Subcutaneous adipose tissue (tissue), 4 donors: ENCODE measurements around the gene DPP7. TPM values are rescaled to one million over a fixed set of nuclear protein-coding genes. Genes with fewer than 3 reads are reported as not detected.

ENCODE experiments used
- total RNA-seq, 4 donors: library from RNA; depleted of rRNA; stranded (reverse); fragments of >200 nt; gene quantifications; one replicate each; pipeline ENCODE4 v1.1.0, GENCODE V29; 2016
- TF ChIP-seq, protein P1 (sequence below): fragments of 450-650 bp; IDR thresholded peaks from one replicate; pipeline ENCODE4 v1.5.1; 2016; ENCODE audit warnings: low read depth, mild to moderate bottlenecking, control low read depth, antibody characterized with exemption, moderate library complexity

Gene DPP7
- total RNA-seq, 4 donors from 2014 or later, result 57.4 to 135 (median 117) TPM

DNA sequence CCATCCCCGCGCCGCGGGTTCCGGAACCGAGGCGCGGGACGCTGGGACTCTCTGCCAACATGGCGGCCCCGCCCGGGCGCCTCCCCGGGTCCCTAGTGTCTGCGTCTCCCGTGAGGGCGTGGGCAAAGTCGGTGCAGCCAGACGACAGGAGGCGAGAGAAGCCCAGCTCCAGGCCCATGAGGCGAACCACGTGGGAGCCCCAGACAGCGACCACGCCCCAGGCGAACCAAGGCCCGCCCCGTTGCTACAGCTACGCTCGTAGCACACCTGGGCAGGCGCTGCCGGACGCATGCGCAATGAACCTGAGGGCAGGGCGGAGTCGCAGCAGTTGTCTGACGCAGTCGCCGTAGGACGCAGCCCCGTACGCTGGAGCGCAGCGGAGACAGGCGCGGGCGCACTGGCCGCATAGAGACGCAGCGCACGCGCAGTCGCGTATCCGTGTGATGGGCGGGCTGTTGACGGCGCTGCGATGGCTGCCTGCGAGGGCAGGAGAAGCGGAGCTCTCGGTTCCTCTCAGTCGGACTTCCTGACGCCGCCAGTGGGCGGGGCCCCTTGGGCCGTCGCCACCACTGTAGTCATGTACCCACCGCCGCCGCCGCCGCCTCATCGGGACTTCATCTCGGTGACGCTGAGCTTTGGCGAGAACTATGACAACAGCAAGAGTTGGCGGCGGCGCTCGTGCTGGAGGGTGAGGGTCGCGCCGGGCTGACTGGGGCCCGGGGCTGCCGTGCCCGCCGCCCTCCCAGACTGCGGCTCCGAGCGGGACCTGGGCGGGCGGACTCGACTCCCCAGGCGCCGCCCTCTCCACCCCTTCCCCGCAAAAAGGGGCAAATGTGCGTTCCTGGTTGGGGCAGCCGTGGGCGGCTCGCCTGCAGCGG is 27.8 kb downstream of the DPP7 start, which contains the start of gene MAN1B1:
MAN1B1 (plus strand) TSS at position 455 of the 878 bp plus-strand sequence; CDS start at position 470, 15 bp downstream.
- TF ChIP-seq, protein P1, sequence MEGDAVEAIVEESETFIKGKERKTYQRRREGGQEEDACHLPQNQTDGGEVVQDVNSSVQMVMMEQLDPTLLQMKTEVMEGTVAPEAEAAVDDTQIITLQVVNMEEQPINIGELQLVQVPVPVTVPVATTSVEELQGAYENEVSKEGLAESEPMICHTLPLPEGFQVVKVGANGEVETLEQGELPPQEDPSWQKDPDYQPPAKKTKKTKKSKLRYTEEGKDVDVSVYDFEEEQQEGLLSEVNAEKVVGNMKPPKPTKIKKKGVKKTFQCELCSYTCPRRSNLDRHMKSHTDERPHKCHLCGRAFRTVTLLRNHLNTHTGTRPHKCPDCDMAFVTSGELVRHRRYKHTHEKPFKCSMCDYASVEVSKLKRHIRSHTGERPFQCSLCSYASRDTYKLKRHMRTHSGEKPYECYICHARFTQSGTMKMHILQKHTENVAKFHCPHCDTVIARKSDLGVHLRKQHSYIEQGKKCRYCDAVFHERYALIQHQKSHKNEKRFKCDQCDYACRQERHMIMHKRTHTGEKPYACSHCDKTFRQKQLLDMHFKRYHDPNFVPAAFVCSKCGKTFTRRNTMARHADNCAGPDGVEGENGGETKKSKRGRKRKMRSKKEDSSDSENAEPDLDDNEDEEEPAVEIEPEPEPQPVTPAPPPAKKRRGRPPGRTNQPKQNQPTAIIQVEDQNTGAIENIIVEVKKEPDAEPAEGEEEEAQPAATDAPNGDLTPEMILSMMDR, result no peak

DNA sequence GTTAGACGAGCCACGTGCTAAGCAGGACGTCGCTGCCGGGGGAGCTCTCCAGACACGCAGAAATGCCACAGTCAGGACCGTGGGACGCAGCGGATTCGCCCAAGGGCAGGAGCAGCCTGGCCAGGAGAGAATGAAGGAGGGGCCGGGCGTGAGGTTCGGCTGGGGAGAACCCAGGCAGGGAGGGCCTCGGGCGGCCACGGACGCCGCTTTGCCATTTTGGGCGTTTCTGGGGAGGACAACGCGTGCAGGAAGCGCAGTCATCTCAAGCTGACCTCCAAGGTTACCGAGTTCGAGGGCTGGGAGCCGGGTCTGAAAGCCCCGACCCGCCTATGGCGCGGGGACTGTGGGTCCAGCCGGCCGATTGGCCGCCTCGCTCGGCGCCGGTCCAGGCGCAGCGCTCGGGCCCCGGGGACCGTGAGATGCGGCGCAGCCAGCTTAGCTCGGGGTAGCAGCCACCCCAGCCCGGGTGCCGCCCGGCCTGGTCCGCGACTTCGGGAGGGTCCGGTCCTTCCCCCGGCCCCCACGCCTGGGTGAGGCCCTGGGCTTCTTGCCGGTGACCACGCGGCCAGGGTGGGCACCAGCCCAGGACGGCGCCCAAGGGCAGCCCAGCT is 28.5 kb downstream of the DPP7 start:
- TF ChIP-seq, protein P1, result no peak

DNA sequence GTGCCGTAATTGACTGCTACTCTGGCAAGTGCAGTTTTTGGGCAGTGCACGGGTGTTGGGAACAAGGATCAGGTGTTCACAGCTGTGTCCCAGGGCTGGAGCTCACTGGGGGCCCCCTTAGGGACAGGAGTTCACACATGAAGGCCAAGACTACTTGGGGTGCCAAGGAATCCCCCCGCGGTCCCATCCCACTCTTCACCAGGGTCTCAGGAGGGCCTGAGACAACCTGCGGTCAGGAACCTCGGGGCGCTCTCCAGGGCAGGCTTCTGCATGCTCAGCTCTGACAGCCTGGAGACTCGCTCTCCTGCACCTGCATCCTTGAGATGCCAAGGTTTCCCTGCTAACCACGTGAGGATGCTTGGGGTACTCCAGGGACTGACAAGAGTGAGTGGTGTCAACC is 30.0 kb downstream of the DPP7 start:
- TF ChIP-seq, protein P1, result no peak

DNA sequence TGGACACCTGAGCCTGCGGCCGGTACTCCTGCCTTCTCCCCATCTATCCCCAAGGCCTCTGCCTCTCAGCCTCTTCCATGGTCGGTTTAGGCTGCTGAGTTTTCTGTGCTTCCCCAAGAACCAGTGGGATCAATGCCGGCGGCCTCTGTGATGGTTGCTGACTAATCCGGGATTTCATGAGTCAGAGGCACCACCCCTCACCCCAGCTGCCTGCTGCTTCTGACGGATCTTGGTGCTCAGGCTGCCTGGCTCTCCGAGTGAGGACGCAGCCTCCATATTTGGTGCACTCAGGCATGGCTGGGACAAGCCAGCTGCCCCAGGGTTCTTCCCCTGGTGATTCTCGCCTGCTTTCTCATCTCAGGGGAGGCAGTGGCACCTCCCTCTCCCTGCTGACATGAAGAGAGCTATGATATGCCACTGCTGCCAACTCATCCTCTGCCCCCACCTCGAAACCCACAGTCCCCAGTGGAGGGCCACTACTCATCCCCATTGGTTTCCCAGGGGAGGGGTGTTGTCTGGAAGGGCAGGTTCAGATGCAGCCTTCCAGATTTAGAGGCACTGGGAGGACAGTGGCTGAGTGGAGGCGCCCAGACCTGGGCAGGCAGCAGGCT is 31.0 kb downstream of the DPP7 start:
- TF ChIP-seq, protein P1, result no peak

DNA sequence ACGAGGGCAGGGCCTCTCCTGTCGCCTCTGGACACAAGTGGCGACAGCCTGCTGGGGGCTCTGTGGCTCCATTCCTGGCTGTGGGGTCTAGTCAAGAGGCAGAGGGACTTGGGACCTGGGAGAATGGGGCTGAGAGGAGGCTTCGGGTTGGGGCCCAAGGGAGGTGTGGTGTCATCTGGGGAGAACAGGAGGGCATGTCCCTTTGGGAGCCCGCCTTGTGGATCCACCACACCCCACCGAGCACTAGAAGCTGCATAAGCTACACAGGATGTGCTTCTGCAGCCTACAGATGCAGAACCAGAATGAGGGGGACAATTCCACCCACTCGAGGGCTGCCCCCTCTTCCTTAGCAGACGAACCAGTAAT is 31.6 kb downstream of the DPP7 start:
- TF ChIP-seq, protein P1, result no peak

DNA sequence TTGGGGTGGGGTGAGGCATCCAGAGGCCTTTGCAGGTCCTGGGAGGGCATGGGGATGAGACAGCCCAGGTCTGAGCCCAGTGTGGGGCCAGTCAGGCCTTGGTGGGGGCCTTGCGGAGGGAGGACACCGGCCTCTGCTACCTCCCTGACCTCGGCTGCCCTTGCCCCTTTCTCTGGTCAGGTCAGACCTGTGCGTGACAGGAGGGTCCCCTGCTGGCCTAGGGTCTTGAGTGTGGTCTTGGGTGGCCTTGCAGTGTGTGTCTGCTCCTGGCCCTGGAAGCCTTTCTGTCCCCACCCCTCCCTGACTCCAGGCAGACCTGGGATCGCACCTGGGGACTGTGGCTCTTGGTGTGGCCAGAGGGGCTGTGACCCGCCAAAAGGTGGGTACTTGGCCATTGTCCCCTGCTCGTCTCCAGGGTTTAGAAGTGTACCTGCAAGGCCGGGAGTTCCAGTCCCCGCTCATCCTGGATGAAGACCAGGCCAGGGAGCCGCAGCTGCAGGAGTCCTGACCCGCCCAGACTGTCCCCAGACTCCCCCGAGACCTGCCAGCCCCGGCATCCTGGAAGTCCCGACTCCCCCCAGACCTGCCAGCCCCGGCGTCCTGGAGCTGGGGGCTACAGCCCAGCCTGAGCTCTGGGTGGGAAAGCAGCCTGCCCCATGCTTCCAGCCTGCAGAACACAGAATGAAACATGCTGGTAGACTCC is 32.2 kb downstream of the DPP7 start:
- TF ChIP-seq, protein P1, result no peak
